ENCODE results near the gene PTPN23.

- TF ChIP-seq, protein P1, sequence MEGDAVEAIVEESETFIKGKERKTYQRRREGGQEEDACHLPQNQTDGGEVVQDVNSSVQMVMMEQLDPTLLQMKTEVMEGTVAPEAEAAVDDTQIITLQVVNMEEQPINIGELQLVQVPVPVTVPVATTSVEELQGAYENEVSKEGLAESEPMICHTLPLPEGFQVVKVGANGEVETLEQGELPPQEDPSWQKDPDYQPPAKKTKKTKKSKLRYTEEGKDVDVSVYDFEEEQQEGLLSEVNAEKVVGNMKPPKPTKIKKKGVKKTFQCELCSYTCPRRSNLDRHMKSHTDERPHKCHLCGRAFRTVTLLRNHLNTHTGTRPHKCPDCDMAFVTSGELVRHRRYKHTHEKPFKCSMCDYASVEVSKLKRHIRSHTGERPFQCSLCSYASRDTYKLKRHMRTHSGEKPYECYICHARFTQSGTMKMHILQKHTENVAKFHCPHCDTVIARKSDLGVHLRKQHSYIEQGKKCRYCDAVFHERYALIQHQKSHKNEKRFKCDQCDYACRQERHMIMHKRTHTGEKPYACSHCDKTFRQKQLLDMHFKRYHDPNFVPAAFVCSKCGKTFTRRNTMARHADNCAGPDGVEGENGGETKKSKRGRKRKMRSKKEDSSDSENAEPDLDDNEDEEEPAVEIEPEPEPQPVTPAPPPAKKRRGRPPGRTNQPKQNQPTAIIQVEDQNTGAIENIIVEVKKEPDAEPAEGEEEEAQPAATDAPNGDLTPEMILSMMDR (IDR thresholded peaks at IDR 0.05; ENCODE audit: insufficient read depth, low read depth, low read length): no peak
- TF ChIP-seq EZH2 (IDR thresholded peaks at IDR 0.05; ENCODE audit: insufficient read depth, low read length): no peak
Observed at GRCh38 chr3:47348411-47349154, 32.2 kb upstream of the PTPN23 start.

Measured in astrocyte (in vitro differentiated cells and primary cell).